GM21717 (cell line): ENCODE data around the gene SFMBT1.
"Not testable (repeated sequence)": the region's sequence is repeated elsewhere in the genome, so short reads cannot be mapped to it uniquely, and the experiment has no call there.

Source experiments
- ATAC-seq: cut with Tn5 transposase; IDR thresholded peaks from one replicate; pipeline ENCODE4 v1.9.1; 2021; ENCODE audit warnings: mild to moderate bottlenecking, moderate library complexity; ENCODE audit not compliant: unreplicated experiment

The SFMBT1 gene

GRCh38 chr3:53038679-53039375 is 7.0 kb downstream of the SFMBT1 start:
- no peak for ATAC-seq

- no peak for ATAC-seq
These were observed 9.9 kb downstream of the SFMBT1 start for GRCh38 chr3:53035825-53036619.

- ATAC-seq: not testable (repeated sequence)
These were observed 10.9 kb downstream of the SFMBT1 start for GRCh38 chr3:53035018-53035417.

- not testable (repeated sequence) for ATAC-seq
These were observed 11.5 kb downstream of the SFMBT1 start for GRCh38 chr3:53034411-53034810.

- ATAC-seq: no peak
These were observed 13.3 kb downstream of the SFMBT1 start for GRCh38 chr3:53032609-53033008.

- no peak for ATAC-seq
These were observed 15.0 kb downstream of the SFMBT1 start for GRCh38 chr3:53030619-53031449.

- ATAC-seq: no peak
These were observed 17.2 kb downstream of the SFMBT1 start for GRCh38 chr3:53028641-53029040.

- no peak for ATAC-seq
These were observed 18.5 kb downstream of the SFMBT1 start for GRCh38 chr3:53027254-53027844.

- no peak for ATAC-seq
These were observed 19.3 kb downstream of the SFMBT1 start for GRCh38 chr3:53026382-53027162.

GRCh38 chr3:53024315-53024714 is 21.6 kb downstream of the SFMBT1 start:
- ATAC-seq: no peak

- no peak for ATAC-seq
These were observed 22.6 kb downstream of the SFMBT1 start for GRCh38 chr3:53023072-53023823.

GRCh38 chr3:53022647-53023046 is 23.2 kb downstream of the SFMBT1 start:
- ATAC-seq: no peak

GRCh38 chr3:53016236-53016635 is 29.6 kb downstream of the SFMBT1 start:
- no peak for ATAC-seq

GRCh38 chr3:53011324-53011723 is 34.5 kb downstream of the SFMBT1 start:
- ATAC-seq: no peak

- no peak for ATAC-seq
These were observed 35.9 kb downstream of the SFMBT1 start for GRCh38 chr3:53009826-53010539.

- ATAC-seq: no peak
These were observed 36.9 kb downstream of the SFMBT1 start for GRCh38 chr3:53008932-53009331.

GRCh38 chr3:53005854-53006513 is 39.9 kb downstream of the SFMBT1 start:
- ATAC-seq: no peak

GRCh38 chr3:53005338-53005737 is 40.5 kb downstream of the SFMBT1 start:
- no peak for ATAC-seq
